Activated CD8-positive, alpha-beta memory T cell treated with anti-CD3 and anti-CD28 coated beads, Interleukin-2, amount 10 ng/mL, durations not matched to agents 7 days and 5 days (primary cell): ENCODE data around the gene PGAM1. TPM values are rescaled to one million over a fixed set of nuclear protein-coding genes. Genes with fewer than 3 reads are reported as not detected.
"Not testable (repeated sequence)": the region's sequence is repeated elsewhere in the genome, so short reads cannot be mapped to it uniquely, and the experiment has no call there.

Experiments used
- ATAC-seq: fragments of 150-1000 bp; cut with Tn5 transposase; one replicate; pipeline ENCODE4 v1.10.0; 2021; ENCODE audit warnings: moderate library complexity
- CTCF ChIA-PET: fragments of 350-600 bp; sonication (Branson Sonifier 250); formaldehyde crosslinking; loops from one replicate; lab custom pipeline; 2021; ENCODE audit warnings: antibody characterized with exemption; lab: Charles Lee
- DNase-seq: peaks from one replicate; pipeline ENCODE4 v3.0.0-alpha.2; 2020
- H3K27ac Mint-ChIP-seq: one replicate; pipeline ENCODE4 v1.8.0; 2021; ENCODE audit warnings: mild to moderate bottlenecking, mixed read lengths
- H3K27me3 Mint-ChIP-seq: one replicate; pipeline ENCODE4 v1.8.0; 2021; ENCODE audit warnings: mixed read lengths
- H3K36me3 Mint-ChIP-seq: one replicate; pipeline ENCODE4 v1.8.0; 2021; ENCODE audit warnings: mild to moderate bottlenecking, mixed read lengths
- H3K4me1 Mint-ChIP-seq: one replicate; pipeline ENCODE4 v1.8.0; 2021; ENCODE audit warnings: mixed read lengths
- H3K4me3 Mint-ChIP-seq: one replicate; pipeline ENCODE4 v1.8.0; 2021; ENCODE audit warnings: mild to moderate bottlenecking, moderate library complexity, mixed read lengths
- H3K9me3 Mint-ChIP-seq: one replicate; pipeline ENCODE4 v1.8.0; 2022; ENCODE audit warnings: low read depth, mixed read lengths
- total RNA-seq, 2 experiments: library from RNA; stranded (reverse); gene quantifications; one replicate each; pipeline ENCODE4 v1.2.3, GENCODE V29; 2021

The PGAM1 gene
- total RNA-seq, 2 experiments from 2014 or later: 459 to 582 TPM

GRCh38 chr10:97423757-97424098, 2.3 kb upstream of the PGAM1 start:
- Mint-ChIP-seq H3K27ac (peak overlapping the region; percentile 92), H3K36me3 (peaks cover 21% of the 10 kb centered on the region), H3K4me1 (peaks cover 38% of the 10 kb centered on the region)
- ATAC-seq, DNase-seq, H3K9me3 Mint-ChIP-seq, H3K4me3 Mint-ChIP-seq, H3K27me3 Mint-ChIP-seq: not testable (repeated sequence)
- CTCF ChIA-PET: interaction anchor here (1.2 to 8.7 kb wide), 2 partner anchors 13 to 21 kb away, joined by 3 to 122 read pairs; no protein-coding TSS in a partner anchor

GRCh38 chr10:97426776-97427570, 982 bp downstream of the PGAM1 start:
- Mint-ChIP-seq H3K4me1 (peaks cover 45% of the 10 kb centered on the region), H3K36me3 (peaks cover 46% of the 10 kb centered on the region), H3K27me3 (no peaks in the 10 kb centered on the region), H3K9me3 (no peaks in the 10 kb centered on the region), H3K4me3 (peak overlapping the region; percentile 87), H3K27ac (peak overlapping the region; percentile 93)
- CTCF ChIA-PET: interaction anchor here (1.0 to 2.7 kb wide), 6 partner anchors 9 to 72 kb away, joined by 4 to 21 read pairs (median 4); partner anchors contain the start of gene UBTD1
- no peak for ATAC-seq
- peak; percentile 65 for DNase-seq

GRCh38 chr10:97427571-97428179, 1.7 kb downstream of the PGAM1 start:
- Mint-ChIP-seq H3K27ac (peak overlapping the region; percentile 93), H3K4me1 (peaks cover 45% of the 10 kb centered on the region), H3K36me3 (peaks cover 49% of the 10 kb centered on the region), H3K4me3 (peak overlapping the region; percentile 87), H3K9me3 (no peaks in the 10 kb centered on the region), H3K27me3 (no peaks in the 10 kb centered on the region)
- peak; percentile 72 for DNase-seq
- CTCF ChIA-PET: interaction anchor here (0.6 to 2.7 kb wide), 13 partner anchors 9 to 195 kb away, joined by 3 to 21 read pairs (median 5); partner anchors contain the start of gene RRP12
- ATAC-seq: peak; percentile 40

DNA sequence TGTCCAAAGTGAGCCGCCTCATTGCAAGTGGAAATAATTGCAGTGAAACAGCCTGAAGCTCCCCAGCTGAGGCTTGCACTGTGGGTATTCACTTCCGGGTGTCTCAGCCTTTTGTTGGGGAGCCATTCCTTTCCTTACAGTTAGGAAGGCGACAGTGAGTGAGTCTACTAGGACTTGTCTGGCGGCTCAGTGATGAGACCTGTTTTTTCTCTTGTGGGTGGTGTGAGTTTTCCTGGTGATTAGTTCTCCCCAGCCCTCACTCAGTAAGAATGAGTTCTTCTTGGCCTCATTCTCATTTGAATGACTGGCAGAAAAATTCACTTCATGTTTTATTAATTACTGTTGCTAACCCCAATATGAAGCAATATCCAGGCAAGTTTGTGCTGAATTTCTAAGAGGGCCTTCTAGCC, 2.6 kb downstream of the PGAM1 start:
- peak; percentile 71 for DNase-seq
- peak overlapping the region; percentile 87 for H3K4me3 Mint-ChIP-seq
- no peaks in the 10 kb centered on the region for H3K27me3 Mint-ChIP-seq
- ATAC-seq: peak; percentile 6
- CTCF ChIA-PET: interaction anchor here (1.0 to 2.7 kb wide), 12 partner anchors 10 to 35 kb away, joined by 3 to 21 read pairs (median 5); partner anchors contain the start of gene RRP12
- H3K9me3 Mint-ChIP-seq: no peaks in the 10 kb centered on the region
- H3K36me3 Mint-ChIP-seq: peaks cover 54% of the 10 kb centered on the region
- H3K27ac Mint-ChIP-seq: peak overlapping the region; percentile 93
- H3K4me1 Mint-ChIP-seq: peaks cover 37% of the 10 kb centered on the region

- Mint-ChIP-seq H3K27ac (peak overlapping the region; percentile 76), H3K36me3 (peaks cover 53% of the 10 kb centered on the region), H3K4me3 (no peak overlapping the region), H3K4me1 (peaks cover 19% of the 10 kb centered on the region), H3K9me3 (no peaks in the 10 kb centered on the region), H3K27me3 (no peaks in the 10 kb centered on the region)
- ATAC-seq: no peak
- CTCF ChIA-PET: interaction anchor here (0.7 to 1.9 kb wide), 2 partner anchors 9 to 26 kb away, joined by 3 to 6 read pairs; no protein-coding TSS in a partner anchor
- DNase-seq: no peak
Observed at GRCh38 chr10:97434055-97434454, 8.1 kb downstream of the PGAM1 start.

DNA sequence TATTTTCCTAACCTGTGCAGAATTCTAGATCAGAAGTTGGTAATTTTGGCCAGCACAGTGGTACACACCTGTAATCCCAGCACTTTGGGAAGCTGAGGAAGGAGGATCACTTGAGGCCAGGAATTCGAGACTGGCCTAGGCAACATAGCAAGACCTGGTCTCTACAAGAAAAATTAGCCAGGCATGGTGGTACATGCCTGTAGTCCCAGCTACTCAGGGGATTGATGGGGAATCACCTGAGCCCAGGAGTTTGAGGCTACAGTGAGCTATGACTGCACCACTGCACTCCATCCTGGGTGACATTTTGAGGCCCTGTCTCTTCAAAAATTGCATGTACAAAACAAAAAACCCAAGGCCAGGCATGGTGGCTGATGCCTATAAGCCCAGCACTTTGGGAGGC, 8.6 kb downstream of the PGAM1 start:
- Mint-ChIP-seq H3K27me3 (no peaks in the 10 kb centered on the region), H3K4me1 (peaks cover 14% of the 10 kb centered on the region), H3K27ac (peak overlapping the region; percentile 76), H3K36me3 (peaks cover 52% of the 10 kb centered on the region), H3K4me3 (no peak overlapping the region), H3K9me3 (no peaks in the 10 kb centered on the region)
- DNase-seq (no peak), ATAC-seq (peak; percentile 10)
- CTCF ChIA-PET: interaction anchor here (0.7 to 1.9 kb wide), 2 partner anchors 9 to 27 kb away, joined by 3 to 6 read pairs; no protein-coding TSS in a partner anchor

GRCh38 chr10:97435211-97435610, 9.2 kb downstream of the PGAM1 start:
- no peaks in the 10 kb centered on the region for H3K9me3 Mint-ChIP-seq
- ATAC-seq: no peak
- H3K27me3 Mint-ChIP-seq: no peaks in the 10 kb centered on the region
- peaks cover 50% of the 10 kb centered on the region for H3K36me3 Mint-ChIP-seq
- peaks cover 10% of the 10 kb centered on the region for H3K4me1 Mint-ChIP-seq
- H3K27ac Mint-ChIP-seq: peak overlapping the region; percentile 58
- DNase-seq: no peak
- no peak overlapping the region for H3K4me3 Mint-ChIP-seq
- CTCF ChIA-PET: interaction anchor here (1.9 kb wide), 1 partner anchor 27 kb away, joined by 6 read pairs; no protein-coding TSS in a partner anchor

DNA sequence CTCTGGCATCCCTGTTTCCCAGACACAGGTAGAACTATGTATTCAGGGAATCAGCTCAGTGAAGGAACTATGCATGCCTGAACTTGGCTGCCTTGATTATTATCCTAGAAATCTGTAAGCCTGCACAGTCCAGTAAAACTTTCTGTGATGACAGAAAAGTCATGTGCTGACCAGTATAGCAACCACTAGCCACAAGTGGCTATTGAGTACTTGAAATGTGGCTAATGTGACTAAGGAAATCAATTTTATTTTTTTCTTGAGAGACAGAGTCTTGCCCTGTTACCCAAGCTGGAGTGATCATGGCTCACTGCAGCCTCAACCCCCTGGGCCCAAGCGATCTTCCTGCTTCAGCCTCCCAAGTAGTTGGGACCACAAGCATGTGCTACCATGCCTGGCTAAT, 16.3 kb downstream of the PGAM1 start:
- CTCF ChIA-PET: interaction anchor here (1.5 to 4.0 kb wide), 2 partner anchors 14 to 35 kb away, joined by 5 to 29 read pairs; no protein-coding TSS in a partner anchor
- no peaks in the 10 kb centered on the region for H3K9me3 Mint-ChIP-seq
- ATAC-seq: no peak
- no peak overlapping the region for H3K4me3 Mint-ChIP-seq
- peaks cover 22% of the 10 kb centered on the region for H3K36me3 Mint-ChIP-seq
- H3K27me3 Mint-ChIP-seq: no peaks in the 10 kb centered on the region
- no peak overlapping the region for H3K27ac Mint-ChIP-seq
- peaks cover 32% of the 10 kb centered on the region for H3K4me1 Mint-ChIP-seq
- no peak for DNase-seq

DNA sequence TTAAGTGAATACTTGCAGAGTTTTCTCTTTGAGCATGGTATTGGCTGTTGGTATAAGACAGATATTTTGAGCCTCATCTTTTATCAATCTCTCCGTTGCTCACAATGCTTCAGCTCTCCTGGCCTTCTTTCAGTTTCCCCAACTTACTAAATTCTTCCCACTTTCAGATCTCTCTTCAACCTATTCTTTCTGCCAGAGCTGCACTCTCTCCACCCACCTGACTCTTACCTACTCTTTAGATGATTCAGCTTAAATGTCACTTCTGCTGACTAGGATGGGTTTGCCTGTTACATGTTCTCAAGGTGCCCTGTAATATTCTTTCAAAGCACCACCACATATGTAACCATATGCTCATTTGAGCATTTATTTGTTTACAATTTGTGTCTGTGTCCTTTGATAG, 18.2 kb downstream of the PGAM1 start:
- DNase-seq (no peak), ATAC-seq (no peak)
- Mint-ChIP-seq H3K27ac (peak overlapping the region; percentile 83), H3K27me3 (no peaks in the 10 kb centered on the region), H3K9me3 (no peaks in the 10 kb centered on the region), H3K36me3 (peaks cover 17% of the 10 kb centered on the region), H3K4me1 (peaks cover 45% of the 10 kb centered on the region), H3K4me3 (peak overlapping the region; percentile 95)
- CTCF ChIA-PET: interaction anchor here (0.8 to 4.0 kb wide), 7 partner anchors 9 to 128 kb away, joined by 3 to 29 read pairs (median 4); partner anchors contain the start of gene ANKRD2

- DNase-seq (no peak), ATAC-seq (no peak)
- Mint-ChIP-seq H3K36me3 (peaks cover 13% of the 10 kb centered on the region), H3K9me3 (no peaks in the 10 kb centered on the region), H3K4me3 (peak overlapping the region; percentile 95), H3K27me3 (no peaks in the 10 kb centered on the region), H3K27ac (peak overlapping the region; percentile 83), H3K4me1 (peaks cover 47% of the 10 kb centered on the region)
- CTCF ChIA-PET: interaction anchor here (0.8 to 4.0 kb wide), 6 partner anchors 17 to 127 kb away, joined by 3 to 29 read pairs (median 4); partner anchors contain the start of gene ANKRD2
Observed at GRCh38 chr10:97445357-97445721, 19.3 kb downstream of the PGAM1 start.

- peaks cover 11% of the 10 kb centered on the region for H3K36me3 Mint-ChIP-seq
- DNase-seq: peak; percentile 96
- CTCF ChIA-PET: interaction anchor here (0.8 to 4.0 kb wide), 4 partner anchors 19 to 38 kb away, joined by 3 to 29 read pairs (median 6); no protein-coding TSS in a partner anchor
- peak within 1 kb of the TSS; percentile 95 for H3K4me3 Mint-ChIP-seq
- no peaks in the 10 kb centered on the region for H3K9me3 Mint-ChIP-seq
- peak; percentile 98 for ATAC-seq
- peaks cover 50% of the 10 kb centered on the region for H3K4me1 Mint-ChIP-seq
- H3K27ac Mint-ChIP-seq: peak within 1 kb of the TSS; percentile 83
- H3K27me3 Mint-ChIP-seq: no peaks in the 10 kb centered on the region
Observed at GRCh38 chr10:97445722-97446639, 20.0 kb downstream of the PGAM1 start, which contains the start of the genes EXOSC1 and ZDHHC16. EXOSC1 (minus strand) TSS chr10:97446006; CDS start chr10:97445985, 21 bp downstream. ZDHHC16 (plus strand) TSS chr10:97446175; CDS start chr10:97451676, 5,501 bp downstream.

DNA sequence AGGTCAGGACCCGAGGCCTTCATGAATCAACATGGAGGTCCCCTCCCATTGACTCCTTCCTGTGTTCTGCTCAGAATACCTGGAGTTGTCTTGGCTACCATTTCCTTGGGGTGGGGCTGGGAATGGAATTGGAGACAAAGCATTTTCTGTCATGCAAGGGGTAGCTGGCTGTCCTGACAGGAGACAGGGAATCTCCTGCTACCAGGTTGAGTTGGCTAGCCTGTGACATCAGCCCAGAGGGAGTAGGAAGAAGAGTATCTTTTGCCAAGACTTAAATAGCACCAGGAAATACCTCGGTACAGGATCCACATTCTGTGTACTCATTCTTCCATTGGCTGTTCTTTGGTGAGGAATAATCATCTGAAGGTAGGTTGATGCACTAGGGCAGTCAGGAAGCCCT, 24.8 kb downstream of the PGAM1 start:
- Mint-ChIP-seq H3K9me3 (no peaks in the 10 kb centered on the region), H3K27me3 (no peaks in the 10 kb centered on the region), H3K4me3 (no peak overlapping the region), H3K36me3 (peaks cover 8% of the 10 kb centered on the region), H3K4me1 (peaks cover 38% of the 10 kb centered on the region), H3K27ac (no peak overlapping the region)
- DNase-seq: no peak
- ATAC-seq: no peak
- CTCF ChIA-PET: no interaction called here
